GM12872 (cell line): Measurements from ENCODE around the gene POLR2A.
A peak's percentile ranks its signal among the peaks of the same experiment; 100 is the strongest.

Experiments
- CTCF ChIP-seq: IDR thresholded peaks from 3 replicates; pipeline ENCODE4 v1.5.1; 2011; ENCODE audit warnings: low read depth, mild to moderate bottlenecking, low read length, moderate library complexity; ENCODE audit not compliant: insufficient read depth

POLR2A gene

GRCh38 chr17:7509937-7510336 lies 25.8 kb downstream of the POLR2A start:
- TF ChIP-seq CTCF, result no peak

- TF ChIP-seq CTCF, result no peak
Observed at GRCh38 chr17:7511108-7511507, 26.9 kb downstream of the POLR2A start.

DNA sequence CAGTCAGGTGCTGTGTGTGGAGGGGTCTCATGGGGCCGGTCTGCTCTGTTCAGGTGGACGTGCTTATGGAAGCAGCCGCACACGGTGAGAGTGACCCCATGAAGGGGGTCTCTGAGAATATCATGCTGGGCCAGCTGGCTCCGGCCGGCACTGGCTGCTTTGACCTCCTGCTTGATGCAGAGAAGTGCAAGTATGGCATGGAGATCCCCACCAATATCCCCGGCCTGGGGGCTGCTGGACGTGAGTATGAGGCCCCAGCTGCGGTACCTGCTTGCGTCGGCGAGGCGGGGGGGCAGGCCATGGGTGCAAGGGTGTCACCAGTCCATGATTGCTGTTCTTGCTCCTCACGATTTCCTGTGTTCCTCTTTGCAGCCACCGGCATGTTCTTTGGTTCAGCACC lies 27.9 kb downstream of the POLR2A start:
- no peak for TF ChIP-seq CTCF

GRCh38 chr17:7512824-7513540 lies 28.8 kb downstream of the POLR2A start:
- TF ChIP-seq CTCF, result no peak

DNA sequence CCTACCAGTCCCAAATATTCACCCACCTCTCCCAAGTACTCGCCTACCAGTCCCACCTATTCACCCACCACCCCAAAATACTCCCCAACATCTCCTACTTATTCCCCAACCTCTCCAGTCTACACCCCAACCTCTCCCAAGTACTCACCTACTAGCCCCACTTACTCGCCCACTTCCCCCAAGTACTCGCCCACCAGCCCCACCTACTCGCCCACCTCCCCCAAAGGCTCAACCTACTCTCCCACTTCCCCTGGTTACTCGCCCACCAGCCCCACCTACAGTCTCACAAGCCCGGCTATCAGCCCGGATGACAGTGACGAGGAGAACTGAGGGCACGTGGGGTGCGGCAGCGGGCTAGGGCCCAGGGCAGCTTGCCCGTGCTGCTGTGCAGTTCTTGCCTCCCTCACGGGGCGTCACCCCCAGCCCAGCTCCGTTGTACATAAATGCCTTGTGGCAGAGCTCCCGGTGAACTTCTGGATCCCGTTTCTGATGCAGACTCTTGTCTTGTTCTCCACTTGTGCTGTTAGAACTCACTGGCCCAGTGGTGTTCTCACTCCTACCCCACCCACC lies 29.8 kb downstream of the POLR2A start:
- no peak for TF ChIP-seq CTCF

DNA sequence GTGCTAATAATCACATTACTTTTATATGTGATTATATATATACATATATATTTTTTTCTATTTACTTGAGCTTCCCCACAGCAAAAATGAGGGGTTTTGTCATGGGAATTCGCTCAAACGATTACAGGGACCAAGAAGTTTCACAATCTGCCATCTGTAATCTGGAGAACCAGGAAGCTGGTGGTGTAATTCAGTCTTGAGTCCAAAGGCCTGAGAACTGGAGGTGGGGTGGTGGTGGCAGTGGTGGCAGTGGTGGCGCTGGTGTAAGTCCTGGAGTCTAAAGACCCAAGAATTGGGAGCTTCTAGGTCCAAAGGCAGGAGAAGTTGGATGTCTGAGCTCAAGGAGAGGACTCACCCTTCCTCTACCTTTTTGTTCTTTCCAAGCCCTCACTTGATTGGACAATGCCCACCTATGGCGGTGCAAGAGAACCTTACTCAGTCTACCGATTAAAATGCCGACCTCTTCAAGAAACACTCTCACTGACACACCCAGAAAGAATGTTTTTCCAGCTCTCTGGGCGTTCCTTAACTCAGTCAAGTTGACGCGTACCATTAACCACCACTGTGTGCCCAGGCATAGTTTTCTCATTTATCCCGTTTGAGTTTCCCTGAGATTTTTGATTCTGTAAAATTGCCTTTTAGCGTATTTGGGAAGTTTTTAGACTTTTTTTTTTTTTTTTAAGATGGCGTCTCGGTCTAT lies 31.9 kb downstream of the POLR2A start:
- TF ChIP-seq CTCF, result no peak

GRCh38 chr17:7523033-7523432 lies 38.9 kb downstream of the POLR2A start:
- peak; percentile 64 for TF ChIP-seq CTCF
